ENCODE measurements around the gene NCKAP1. TPM values are rescaled to one million over a fixed set of nuclear protein-coding genes. Genes with fewer than 3 reads are reported as not detected.

The NCKAP1 gene
- total RNA-seq, 5 donors from 2014 or later (not counting 1 experiment from before 2014, with no cell fraction given) = 2.6 to 7.6 (median 4.9) TPM

- H3K4me3 Mint-ChIP-seq = no peak overlapping the region
- POLR2A ChIA-PET = interaction anchor here in 1 of 2 donors (0.6 kb wide), 1 partner anchor 90 kb away, joined by 4 read pairs; no protein-coding TSS in a partner anchor
Measured at GRCh38 chr2:182907081-182907830, 131.0 kb downstream of the NCKAP1 start.

GRCh38 chr2:182906454-182906853 lies 131.8 kb downstream of the NCKAP1 start:
- no peak overlapping the region for H3K4me3 Mint-ChIP-seq
- H3K27me3 Mint-ChIP-seq = no peaks in the 10 kb centered on the region
- H3K4me1 ChIP-seq (ENCODE audit: control insufficient read depth in 1 of 2, extremely low read depth in 1 of 2, insufficient read depth in 2 of 2, low read length in 2 of 2) = no peaks in the 10 kb centered on the region
- no peaks in the 10 kb centered on the region for H3K4me1 Mint-ChIP-seq
- CTCF ChIA-PET = no interaction called here
- H3K36me3 ChIP-seq (ENCODE audit: control insufficient read depth in 2 of 2, extremely low read depth in 1 of 2, insufficient read depth in 1 of 2, low read length in 1 of 2) = no peaks in the 10 kb centered on the region
- H3K27ac Mint-ChIP-seq = no peak overlapping the region
- POLR2A ChIA-PET = interaction anchor here in 1 of 2 donors (0.6 kb wide), 2 partner anchors 13 to 221 kb away, joined by 3 read pairs; no protein-coding TSS in a partner anchor
- DNase-seq = no peak
- ATAC-seq (replicated peaks in 1 of 4) = no peak
- H3K27ac ChIP-seq (ENCODE audit: low read length) = no peak overlapping the region
- H3K27me3 ChIP-seq (replicated peaks in 1 of 2; ENCODE audit: control insufficient read depth in 2 of 2, extremely low read depth in 1 of 2, insufficient read depth in 2 of 2, low read length in 1 of 2) = peaks cover 0 to 2% of the 10 kb centered on the region in 2 experiments
- peaks cover 4% of the 10 kb centered on the region for H3K36me3 Mint-ChIP-seq
- no peak overlapping the region for H3K4me3 ChIP-seq (ENCODE audit: control insufficient read depth in 1 of 2, extremely low read depth in 1 of 2, low read length in 1 of 2)
- H3K9me3 Mint-ChIP-seq = no peaks in the 10 kb centered on the region
- no peaks in the 10 kb centered on the region for H3K9me3 ChIP-seq

More at GRCh38 chr2:182907081-182907830, 131.0 kb downstream of the NCKAP1 start:
- Mint-ChIP-seq H3K27me3 (no peaks in the 10 kb centered on the region), H3K36me3 (peaks cover 4% of the 10 kb centered on the region), H3K4me1 (no peaks in the 10 kb centered on the region), H3K27ac (no peak overlapping the region), H3K9me3 (no peaks in the 10 kb centered on the region)
- CTCF ChIA-PET = interaction anchor here in 1 of 2 donors (0.5 kb wide), 1 partner anchor 130 kb away, joined by 3 read pairs; no protein-coding TSS in a partner anchor
- H3K9me3 ChIP-seq = no peaks in the 10 kb centered on the region
- H3K4me3 ChIP-seq (ENCODE audit: control insufficient read depth in 1 of 2, extremely low read depth in 1 of 2, low read length in 1 of 2) = no peak overlapping the region
- ATAC-seq (replicated peaks in 1 of 4) (no peak), DNase-seq (no peak)
- H3K27me3 ChIP-seq (replicated peaks in 1 of 2; ENCODE audit: control insufficient read depth in 2 of 2, extremely low read depth in 1 of 2, insufficient read depth in 2 of 2, low read length in 1 of 2) = peaks cover 0 to 2% of the 10 kb centered on the region in 2 experiments
- no peaks in the 10 kb centered on the region for H3K36me3 ChIP-seq (ENCODE audit: control insufficient read depth in 2 of 2, extremely low read depth in 1 of 2, insufficient read depth in 1 of 2, low read length in 1 of 2)
- whole genome bisulfite sequencing (ENCODE audit: insufficient coverage) = 83% methylated on average over 3 of the region's 7 CpGs
- H3K27ac ChIP-seq (ENCODE audit: low read length) = no peak overlapping the region
- no peaks in the 10 kb centered on the region for H3K4me1 ChIP-seq (ENCODE audit: control insufficient read depth in 1 of 2, extremely low read depth in 1 of 2, insufficient read depth in 2 of 2, low read length in 2 of 2)

- CTCF ChIA-PET = no interaction called here
- H3K4me3 ChIP-seq (ENCODE audit: control insufficient read depth in 1 of 2, extremely low read depth in 1 of 2, low read length in 1 of 2) = no peak overlapping the region
- H3K4me1 ChIP-seq (ENCODE audit: control insufficient read depth in 1 of 2, extremely low read depth in 1 of 2, insufficient read depth in 2 of 2, low read length in 2 of 2) = no peaks in the 10 kb centered on the region
- no peaks in the 10 kb centered on the region for H3K9me3 ChIP-seq
- no CpG with 5 or more reads among the region's 1 CpG for WGBS (ENCODE audit: insufficient coverage)
- H3K4me3 Mint-ChIP-seq = no peak overlapping the region
- peaks cover 0 to 2% of the 10 kb centered on the region in 2 donors for H3K27me3 Mint-ChIP-seq
- no peaks in the 10 kb centered on the region for H3K36me3 ChIP-seq (ENCODE audit: control insufficient read depth in 2 of 2, extremely low read depth in 1 of 2, insufficient read depth in 1 of 2, low read length in 1 of 2)
- ATAC-seq (replicated peaks in 1 of 4) (no peak), DNase-seq (no peak)
- H3K27ac Mint-ChIP-seq = no peak overlapping the region
- POLR2A ChIA-PET = no interaction called here
- H3K4me1 Mint-ChIP-seq = no peaks in the 10 kb centered on the region
- H3K9me3 Mint-ChIP-seq = no peaks in the 10 kb centered on the region
- H3K27me3 ChIP-seq (replicated peaks in 1 of 2; ENCODE audit: control insufficient read depth in 2 of 2, extremely low read depth in 1 of 2, insufficient read depth in 2 of 2, low read length in 1 of 2) = peaks cover 0 to 2% of the 10 kb centered on the region in 2 experiments
- no peak overlapping the region for H3K27ac ChIP-seq (ENCODE audit: low read length)
- peaks cover 4% of the 10 kb centered on the region for H3K36me3 Mint-ChIP-seq
Measured at GRCh38 chr2:182904844-182905243, 133.4 kb downstream of the NCKAP1 start.

GRCh38 chr2:182903566-182903965 lies 134.7 kb downstream of the NCKAP1 start:
- CTCF ChIA-PET = no interaction called here
- no peaks in the 10 kb centered on the region for H3K4me1 ChIP-seq (ENCODE audit: control insufficient read depth in 1 of 2, extremely low read depth in 1 of 2, insufficient read depth in 2 of 2, low read length in 2 of 2)
- POLR2A ChIA-PET = no interaction called here

GRCh38 chr2:182901748-182902147 lies 136.5 kb downstream of the NCKAP1 start:
- DNase-seq = no peak
- ChIA-PET CTCF (no interaction called here), POLR2A (interaction anchor here in 1 of 2 donors (0.5 kb wide), 1 partner anchor 83 kb away, joined by 3 read pairs; no protein-coding TSS in a partner anchor)
- Mint-ChIP-seq H3K27ac (no peak overlapping the region), H3K4me1 (peaks cover 0 to 5% (median 0%) of the 10 kb centered on the region in 3 donors), H3K9me3 (no peaks in the 10 kb centered on the region), H3K4me3 (no peak overlapping the region), H3K27me3 (peaks cover 0 to 7% of the 10 kb centered on the region in 2 donors), H3K36me3 (no peaks in the 10 kb centered on the region)
- WGBS (ENCODE audit: insufficient coverage) = 100% methylated on average over 4 of the region's 6 CpGs
- Histone ChIP-seq H3K9me3 (no peaks in the 10 kb centered on the region), H3K4me1 (ENCODE audit: control insufficient read depth in 1 of 2, extremely low read depth in 1 of 2, insufficient read depth in 2 of 2, low read length in 2 of 2) (no peaks in the 10 kb centered on the region), H3K27ac (ENCODE audit: low read length) (no peak overlapping the region), H3K4me3 (ENCODE audit: control insufficient read depth in 1 of 2, extremely low read depth in 1 of 2, low read length in 1 of 2) (no peak overlapping the region), H3K27me3 (replicated peaks in 1 of 2; ENCODE audit: control insufficient read depth in 2 of 2, extremely low read depth in 1 of 2, insufficient read depth in 2 of 2, low read length in 1 of 2) (peaks cover 0 to 2% of the 10 kb centered on the region in 2 experiments), H3K36me3 (ENCODE audit: control insufficient read depth in 2 of 2, extremely low read depth in 1 of 2, insufficient read depth in 1 of 2, low read length in 1 of 2) (no peaks in the 10 kb centered on the region)
- no peak for ATAC-seq (replicated peaks in 1 of 4)

More at GRCh38 chr2:182903566-182903965, 134.7 kb downstream of the NCKAP1 start:
- Mint-ChIP-seq H3K4me3 (no peak overlapping the region), H3K4me1 (peaks cover 0 to 5% (median 0%) of the 10 kb centered on the region in 3 donors), H3K36me3 (no peaks in the 10 kb centered on the region), H3K9me3 (no peaks in the 10 kb centered on the region), H3K27me3 (peaks cover 0 to 3% of the 10 kb centered on the region in 2 donors), H3K27ac (no peak overlapping the region)
- peaks cover 0 to 2% of the 10 kb centered on the region in 2 experiments for H3K27me3 ChIP-seq (replicated peaks in 1 of 2; ENCODE audit: control insufficient read depth in 2 of 2, extremely low read depth in 1 of 2, insufficient read depth in 2 of 2, low read length in 1 of 2)
- no peaks in the 10 kb centered on the region for H3K9me3 ChIP-seq
- ATAC-seq (replicated peaks in 1 of 4) (no peak), DNase-seq (no peak)
- WGBS (ENCODE audit: insufficient coverage) = no CpG with 5 or more reads among the region's 2 CpGs
- no peaks in the 10 kb centered on the region for H3K36me3 ChIP-seq (ENCODE audit: control insufficient read depth in 2 of 2, extremely low read depth in 1 of 2, insufficient read depth in 1 of 2, low read length in 1 of 2)
- no peak overlapping the region for H3K27ac ChIP-seq (ENCODE audit: low read length)
- H3K4me3 ChIP-seq (ENCODE audit: control insufficient read depth in 1 of 2, extremely low read depth in 1 of 2, low read length in 1 of 2) = no peak overlapping the region

DNA sequence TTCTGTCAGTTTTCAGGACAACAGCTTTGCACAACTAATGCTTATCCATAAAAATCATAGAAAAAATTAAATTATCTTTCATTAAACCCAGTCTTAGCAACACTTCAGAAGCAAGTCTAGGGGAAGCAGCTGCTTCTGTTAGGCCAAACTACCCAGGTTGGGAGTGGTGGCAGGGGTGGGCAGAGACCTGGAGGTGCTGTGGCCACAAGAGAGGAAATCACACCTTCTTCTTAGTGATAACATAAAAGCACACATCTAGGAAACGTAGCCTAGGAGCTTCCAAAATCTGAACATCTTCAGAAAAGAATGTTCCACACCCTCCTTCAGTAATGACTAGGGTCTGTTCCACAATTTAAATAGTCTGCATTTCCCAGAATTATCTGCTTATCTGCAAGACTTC lies 139.5 kb downstream of the NCKAP1 start:
- Histone ChIP-seq H3K4me1 (ENCODE audit: control insufficient read depth in 1 of 2, extremely low read depth in 1 of 2, insufficient read depth in 2 of 2, low read length in 2 of 2) (no peaks in the 10 kb centered on the region), H3K36me3 (ENCODE audit: control insufficient read depth in 2 of 2, extremely low read depth in 1 of 2, insufficient read depth in 1 of 2, low read length in 1 of 2) (no peaks in the 10 kb centered on the region), H3K4me3 (ENCODE audit: control insufficient read depth in 1 of 2, extremely low read depth in 1 of 2, low read length in 1 of 2) (no peak overlapping the region), H3K27me3 (replicated peaks in 1 of 2; ENCODE audit: control insufficient read depth in 2 of 2, extremely low read depth in 1 of 2, insufficient read depth in 2 of 2, low read length in 1 of 2) (peaks cover 0 to 7% of the 10 kb centered on the region in 2 experiments), H3K9me3 (no peaks in the 10 kb centered on the region), H3K27ac (ENCODE audit: low read length) (no peak overlapping the region)
- WGBS (ENCODE audit: insufficient coverage) = 17% methylated on average over 1 of the region's 1 CpG
- DNase-seq (no peak), ATAC-seq (replicated peaks in 1 of 4) (no peak)
- peaks cover 0 to 11% of the 10 kb centered on the region in 2 donors for H3K27me3 Mint-ChIP-seq
- H3K4me1 Mint-ChIP-seq = peaks cover 0 to 5% (median 0%) of the 10 kb centered on the region in 3 donors
- H3K4me3 Mint-ChIP-seq = no peak overlapping the region
- ChIA-PET CTCF (no interaction called here), POLR2A (no interaction called here)
- no peak overlapping the region for H3K27ac Mint-ChIP-seq
- H3K9me3 Mint-ChIP-seq = no peaks in the 10 kb centered on the region
- no peaks in the 10 kb centered on the region for H3K36me3 Mint-ChIP-seq
